ENCODE measurements around the gene CRYBA2. TPM values are rescaled to one million over a fixed set of nuclear protein-coding genes. Genes with fewer than 3 reads are reported as not detected.

The CRYBA2 gene
- total and polyA plus RNA-seq, 7 donors: 1.4 to 10.8 (median 5.5) TPM; not detected in 4

DNA sequence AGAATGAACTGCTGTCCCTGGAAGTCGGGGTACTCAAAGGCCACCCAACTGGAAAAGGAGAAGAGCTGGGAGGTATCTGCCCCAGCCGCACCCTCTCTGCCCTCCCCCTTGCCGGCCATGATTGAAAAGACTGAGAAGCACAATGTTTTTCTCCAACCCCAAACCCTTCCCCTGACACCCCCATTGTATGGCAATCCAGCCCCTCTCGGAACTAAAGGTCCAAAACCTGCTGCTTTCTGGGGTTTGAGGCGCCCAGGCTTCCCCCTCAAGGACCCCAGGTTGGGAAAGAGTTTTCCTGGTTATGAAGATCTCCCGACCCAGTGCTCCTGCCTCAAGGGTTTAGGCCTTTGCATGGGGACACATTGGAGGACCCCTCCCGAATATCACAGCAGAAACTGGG lies 1.0 kb downstream of the CRYBA2 start:
- peaks cover 66 to 100% (median 99%) of the 10 kb centered on the region in 3 donors for H3K27me3 ChIP-seq
- WGBS, 2 donors: 11 to 15% methylated on average over 7 of the region's 7 CpGs
- peaks cover 0 to 30% (median 26%) of the 10 kb centered on the region in 4 donors for H3K4me1 ChIP-seq
- no peaks in the 10 kb centered on the region for H3K36me3 ChIP-seq
- intact Hi-C loops (cut with DNase I): loop anchor here (10.0 kb wide), 1 partner anchor 163 kb away; no protein-coding TSS in a partner anchor
- peak; percentile 27 for DNase-seq
- H3K4me3 ChIP-seq: no peak overlapping the region
- H3K9me3 ChIP-seq: no peaks in the 10 kb centered on the region
- no peak overlapping the region for H3K27ac ChIP-seq
- TF ChIP-seq EP300 (IDR thresholded peaks at IDR 0.05): no peak
- TF ChIP-seq, protein P1, sequence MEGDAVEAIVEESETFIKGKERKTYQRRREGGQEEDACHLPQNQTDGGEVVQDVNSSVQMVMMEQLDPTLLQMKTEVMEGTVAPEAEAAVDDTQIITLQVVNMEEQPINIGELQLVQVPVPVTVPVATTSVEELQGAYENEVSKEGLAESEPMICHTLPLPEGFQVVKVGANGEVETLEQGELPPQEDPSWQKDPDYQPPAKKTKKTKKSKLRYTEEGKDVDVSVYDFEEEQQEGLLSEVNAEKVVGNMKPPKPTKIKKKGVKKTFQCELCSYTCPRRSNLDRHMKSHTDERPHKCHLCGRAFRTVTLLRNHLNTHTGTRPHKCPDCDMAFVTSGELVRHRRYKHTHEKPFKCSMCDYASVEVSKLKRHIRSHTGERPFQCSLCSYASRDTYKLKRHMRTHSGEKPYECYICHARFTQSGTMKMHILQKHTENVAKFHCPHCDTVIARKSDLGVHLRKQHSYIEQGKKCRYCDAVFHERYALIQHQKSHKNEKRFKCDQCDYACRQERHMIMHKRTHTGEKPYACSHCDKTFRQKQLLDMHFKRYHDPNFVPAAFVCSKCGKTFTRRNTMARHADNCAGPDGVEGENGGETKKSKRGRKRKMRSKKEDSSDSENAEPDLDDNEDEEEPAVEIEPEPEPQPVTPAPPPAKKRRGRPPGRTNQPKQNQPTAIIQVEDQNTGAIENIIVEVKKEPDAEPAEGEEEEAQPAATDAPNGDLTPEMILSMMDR (IDR thresholded peaks at IDR 0.05): no peak
- no peak for TF ChIP-seq POLR2A (IDR thresholded peaks at IDR 0.05)
- no peak for TF ChIP-seq POLR2AphosphoS5 (IDR thresholded peaks at IDR 0.05)

DNA sequence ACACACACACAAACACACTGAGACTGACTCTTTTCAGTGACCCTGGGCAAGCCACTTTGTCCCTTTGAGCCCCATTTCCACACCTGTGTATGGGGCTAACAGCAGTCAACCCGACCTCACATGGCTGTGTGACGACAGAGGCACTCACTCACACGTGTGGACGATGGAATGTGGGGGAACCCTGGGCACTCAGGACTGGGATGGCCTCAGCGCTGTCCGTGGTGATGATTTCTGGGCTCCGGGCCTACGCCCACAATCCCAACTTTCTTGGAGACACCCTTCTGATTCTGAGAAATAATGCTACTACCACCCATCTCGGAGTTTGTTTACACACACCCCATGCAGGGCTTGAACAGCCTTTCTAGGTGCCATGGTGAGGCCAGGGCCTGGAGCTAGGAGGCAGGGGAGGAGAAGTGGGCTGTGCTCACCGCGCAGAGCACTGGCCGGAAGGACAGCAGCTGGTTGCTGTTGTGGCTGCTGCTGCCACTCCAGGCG lies 1.5 kb downstream of the CRYBA2 start:
- DNase-seq: peak; percentile 47
- Histone ChIP-seq H3K4me1 (peaks cover 0 to 30% (median 26%) of the 10 kb centered on the region in 4 donors), H3K36me3 (no peaks in the 10 kb centered on the region), H3K4me3 (no peak overlapping the region), H3K9me3 (no peaks in the 10 kb centered on the region), H3K27ac (no peak overlapping the region), H3K27me3 (peaks cover 67 to 100% (median 99%) of the 10 kb centered on the region in 3 donors)
- 7 to 11% methylated on average over 13 of the region's 13 CpGs for whole genome bisulfite sequencing, 2 donors
- intact Hi-C loops (cut with DNase I): loop anchor here (10.0 kb wide), 1 partner anchor 163 kb away; no protein-coding TSS in a partner anchor
- TF ChIP-seq POLR2AphosphoS5 (IDR thresholded peaks at IDR 0.05) (no peak), POLR2A (IDR thresholded peaks at IDR 0.05) (no peak), EP300 (IDR thresholded peaks at IDR 0.05) (no peak)
- TF ChIP-seq, protein P1 (IDR thresholded peaks at IDR 0.05): no peak

DNA sequence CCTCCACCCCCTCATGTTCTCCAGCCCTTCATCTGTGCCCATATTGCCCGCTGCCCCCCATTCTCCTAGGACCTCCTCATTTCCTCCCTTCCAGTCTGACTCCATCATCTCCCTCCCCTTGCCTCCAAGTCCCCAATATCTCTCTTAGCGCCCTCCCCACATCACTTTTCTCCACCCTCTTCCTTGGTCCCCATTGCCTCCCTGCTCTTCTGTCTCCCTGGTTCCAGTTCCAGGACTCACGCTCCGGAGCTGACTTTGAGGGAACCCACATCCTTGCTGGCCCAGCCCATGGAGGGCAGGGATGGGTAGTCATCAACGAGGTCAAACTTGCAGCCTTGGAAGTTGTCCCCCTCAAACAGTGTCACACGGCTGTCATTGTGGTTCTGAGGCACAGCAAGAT lies 2.6 kb downstream of the CRYBA2 start:
- H3K27me3 ChIP-seq: peaks cover 71 to 100% (median 100%) of the 10 kb centered on the region in 3 donors
- DNase-seq: peak; percentile 28
- TF ChIP-seq, protein P1 (IDR thresholded peaks at IDR 0.05): no peak
- TF ChIP-seq POLR2AphosphoS5 (IDR thresholded peaks at IDR 0.05) (no peak), POLR2A (IDR thresholded peaks at IDR 0.05) (no peak), EP300 (IDR thresholded peaks at IDR 0.05) (no peak)
- H3K27ac ChIP-seq: no peak overlapping the region
- peaks cover 0 to 22% (median 17%) of the 10 kb centered on the region in 4 donors for H3K4me1 ChIP-seq
- WGBS, 2 donors: 15 to 21% methylated on average over 6 of the region's 6 CpGs
- no peaks in the 10 kb centered on the region for H3K36me3 ChIP-seq
- H3K4me3 ChIP-seq: no peak overlapping the region
- no peaks in the 10 kb centered on the region for H3K9me3 ChIP-seq
- intact Hi-C loops (cut with DNase I): loop anchor here (10.0 kb wide), 1 partner anchor 164 kb away; no protein-coding TSS in a partner anchor

DNA sequence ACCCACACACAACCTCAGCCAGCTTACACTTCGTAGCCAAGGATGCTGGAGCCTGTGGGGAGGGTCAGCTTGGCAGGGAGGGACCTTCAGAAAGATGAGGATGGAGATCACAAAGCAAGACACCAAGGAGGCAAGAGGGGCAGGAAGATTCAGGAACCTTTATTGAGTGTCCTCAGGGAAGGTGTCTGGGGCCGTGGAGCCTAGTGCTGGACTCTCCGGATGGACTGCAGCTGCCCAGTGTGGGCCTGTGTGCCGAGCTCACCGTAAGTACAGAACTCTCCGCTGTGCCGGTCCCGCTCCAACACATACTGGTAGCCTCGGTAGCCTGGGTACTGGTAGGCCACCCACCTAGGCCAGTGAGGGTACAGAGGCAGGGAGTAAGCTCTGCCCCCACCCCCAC lies 3.2 kb downstream of the CRYBA2 start:
- WGBS, 2 donors: 20 to 34% methylated on average over 9 of the region's 9 CpGs
- peaks cover 71 to 100% (median 100%) of the 10 kb centered on the region in 3 donors for H3K27me3 ChIP-seq

DNA sequence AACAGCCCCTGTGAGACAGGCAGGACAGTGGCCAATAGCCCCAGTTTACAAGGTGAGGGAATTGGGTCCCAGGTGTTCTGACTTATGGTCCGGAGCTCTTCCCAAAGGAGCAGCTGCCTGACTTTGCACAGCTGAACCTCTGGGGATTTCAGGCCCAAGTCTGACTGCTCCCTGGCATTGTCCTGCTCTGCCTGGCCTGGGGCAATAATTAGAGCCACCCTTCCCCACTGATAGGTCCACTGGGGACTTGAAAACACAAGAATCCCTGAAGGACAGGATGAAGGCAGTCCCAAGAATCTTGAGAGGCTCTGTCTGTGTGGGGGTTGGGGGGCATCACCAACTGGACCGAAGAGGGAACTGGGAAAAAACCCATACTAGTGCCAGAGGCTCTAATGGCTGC lies 4.6 kb downstream of the CRYBA2 start:
- intact Hi-C loops (cut with DNase I): no loop called here
- no peaks in the 10 kb centered on the region for H3K36me3 ChIP-seq
- TF ChIP-seq EP300 (IDR thresholded peaks at IDR 0.05) (no peak), POLR2AphosphoS5 (IDR thresholded peaks at IDR 0.05) (no peak)
- H3K27me3 ChIP-seq: peaks cover 73 to 100% (median 100%) of the 10 kb centered on the region in 3 donors
- H3K4me1 ChIP-seq: peaks cover 0 to 31% (median 27%) of the 10 kb centered on the region in 4 donors
- 51 to 56% methylated on average over 2 of the region's 2 CpGs for WGBS, 2 donors
- DNase-seq: peak; percentile 33
- H3K27ac ChIP-seq: no peak overlapping the region
- no peak overlapping the region for H3K4me3 ChIP-seq
- H3K9me3 ChIP-seq: no peaks in the 10 kb centered on the region

More for the DNA sequence above, 3.2 kb downstream of the CRYBA2 start:
- H3K27ac ChIP-seq: no peak overlapping the region
- H3K4me3 ChIP-seq: no peak overlapping the region
- no peak for TF ChIP-seq EP300 (IDR thresholded peaks at IDR 0.05)
- TF ChIP-seq POLR2A (IDR thresholded peaks at IDR 0.05): no peak
- peak; percentile 53 for DNase-seq
- H3K9me3 ChIP-seq: no peaks in the 10 kb centered on the region
- intact Hi-C loops (cut with DNase I): loop anchor here (10.0 kb wide), 1 partner anchor 165 kb away; no protein-coding TSS in a partner anchor
- peaks cover 0 to 27% (median 21%) of the 10 kb centered on the region in 4 donors for H3K4me1 ChIP-seq
- no peaks in the 10 kb centered on the region for H3K36me3 ChIP-seq
